GM21360 (cell line): Measurements from ENCODE around the gene TBC1D25.

Experiments used
- ATAC-seq: cut with Tn5 transposase; IDR thresholded peaks from one replicate; pipeline ENCODE4 v1.9.1; 2021; ENCODE audit warnings: mild to moderate bottlenecking, moderate library complexity; ENCODE audit not compliant: unreplicated experiment

Gene TBC1D25

GRCh38 chrX:48539345-48540027 lies at the start of gene TBC1D25:
TSS of gene TBC1D25 (plus strand) at chrX:48539714. CDS start at chrX:48539798, 84 bp downstream.
- peak; percentile 77 for ATAC-seq

DNA sequence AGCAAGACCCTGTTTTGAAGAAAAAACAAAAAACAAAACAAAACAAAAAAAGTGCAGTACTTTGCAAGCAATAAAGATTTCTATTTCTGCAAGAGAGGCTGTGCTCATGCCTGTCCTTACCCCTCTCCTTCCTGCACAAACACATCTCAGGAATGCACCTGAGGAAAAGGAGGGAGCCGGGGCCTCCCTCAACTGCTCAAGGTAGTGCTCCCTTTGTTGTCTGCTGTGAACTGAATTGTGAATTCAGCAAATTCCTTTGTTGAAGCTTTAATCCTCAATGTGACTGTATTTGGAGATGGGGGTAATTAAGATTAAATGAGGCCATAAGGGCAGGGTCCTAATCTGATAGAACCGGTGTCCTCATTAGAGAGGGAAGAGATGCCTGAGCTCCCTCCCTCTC lies 49.6 kb upstream of the TBC1D25 start:
- ATAC-seq = no peak

DNA sequence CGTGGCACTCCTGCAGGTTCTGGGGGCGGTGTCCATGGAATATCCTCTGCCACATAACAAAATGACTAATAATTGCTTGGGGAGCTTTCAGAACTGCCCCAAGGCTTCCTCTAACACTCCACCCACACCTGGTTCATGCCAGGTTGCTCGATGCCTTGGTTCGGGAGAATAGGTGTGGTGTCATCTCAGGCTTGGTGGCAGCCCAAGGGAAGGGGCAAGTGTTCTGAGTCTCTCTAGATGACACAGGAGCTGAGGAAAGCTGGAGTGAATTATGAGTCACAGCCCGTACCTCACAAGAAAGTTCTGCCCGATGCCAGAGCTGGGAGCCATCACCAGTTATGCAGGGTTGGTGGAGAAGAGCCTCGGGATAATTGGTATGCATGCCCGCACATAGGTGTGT lies 48.9 kb upstream of the TBC1D25 start:
- no peak for ATAC-seq

GRCh38 chrX:48491809-48492208 lies 47.7 kb upstream of the TBC1D25 start:
- no peak for ATAC-seq

DNA sequence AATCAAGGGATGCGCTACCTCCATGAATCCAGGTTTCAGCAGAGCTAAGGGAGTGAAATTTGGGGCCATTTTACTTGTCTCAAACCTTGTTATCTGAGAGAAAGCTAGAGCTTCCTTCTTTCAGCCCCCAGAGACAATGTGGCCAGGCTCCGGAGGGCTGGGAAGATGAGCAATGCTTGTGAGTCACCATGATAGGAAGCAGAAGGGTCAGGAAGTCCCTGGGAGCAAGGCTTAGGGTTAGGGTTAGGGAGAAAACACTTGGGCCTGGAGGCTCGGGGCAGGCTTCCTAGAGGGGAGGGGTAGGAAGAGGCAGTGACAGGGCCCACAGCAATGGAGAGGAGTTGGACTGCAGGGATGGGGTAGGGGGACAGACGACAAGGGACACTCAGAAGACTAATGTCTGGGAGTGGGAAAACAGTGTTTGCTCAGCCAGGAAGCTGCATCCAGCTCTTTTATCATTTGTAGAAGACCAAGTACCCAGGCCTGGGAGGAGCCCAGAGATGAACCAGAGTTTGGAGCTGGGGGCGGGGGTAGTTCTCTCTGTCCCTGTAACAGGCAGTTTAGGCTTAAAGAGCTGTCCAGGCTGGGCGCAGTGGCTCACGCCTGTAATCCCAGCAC lies 47.1 kb upstream of the TBC1D25 start:
- no peak for ATAC-seq

DNA sequence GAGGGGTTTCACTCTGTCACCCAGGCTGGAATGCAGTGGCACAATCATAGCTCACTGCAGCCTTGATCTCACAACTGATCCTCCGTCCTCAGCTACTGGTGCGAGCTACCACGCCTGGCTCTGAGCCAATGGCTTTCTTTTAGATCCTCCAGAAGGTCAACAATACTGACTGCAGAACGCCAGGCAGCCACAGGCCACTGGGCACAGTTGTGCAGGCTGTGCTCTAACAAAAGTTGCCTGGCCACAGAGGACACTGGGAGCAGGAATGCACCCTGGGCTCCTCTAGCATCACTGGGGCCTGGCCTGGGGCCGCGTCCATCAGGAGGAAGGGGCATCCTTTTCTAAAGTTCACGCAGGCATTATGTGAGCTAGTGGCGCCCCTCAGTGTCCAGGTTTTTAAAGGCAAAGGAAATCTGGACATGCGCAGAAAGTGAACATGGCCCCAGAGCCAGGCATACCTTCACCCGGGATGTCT lies 45.6 kb upstream of the TBC1D25 start:
- no peak for ATAC-seq

GRCh38 chrX:48496660-48497059 lies 42.9 kb upstream of the TBC1D25 start:
- no peak for ATAC-seq

DNA sequence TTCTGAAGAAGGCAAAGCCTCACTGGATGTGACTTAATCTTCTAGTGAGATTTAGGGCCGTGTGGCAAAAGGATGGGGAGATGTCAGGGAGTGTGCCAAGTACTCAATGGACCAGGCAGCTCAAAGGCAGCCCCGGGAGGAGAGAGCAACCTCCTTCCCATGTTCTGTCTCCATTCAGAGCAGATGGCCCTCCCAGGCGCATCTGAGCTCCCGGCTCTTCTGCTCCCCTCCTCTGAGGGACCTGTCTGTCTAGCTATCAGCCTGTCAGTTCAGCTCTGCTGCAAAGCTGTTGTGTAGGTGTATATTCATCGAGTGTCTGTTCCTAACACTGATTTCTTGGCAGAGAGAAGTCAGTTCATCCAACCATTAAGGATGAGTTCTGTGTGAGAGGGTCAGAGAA lies 41.6 kb upstream of the TBC1D25 start:
- no peak for ATAC-seq

DNA sequence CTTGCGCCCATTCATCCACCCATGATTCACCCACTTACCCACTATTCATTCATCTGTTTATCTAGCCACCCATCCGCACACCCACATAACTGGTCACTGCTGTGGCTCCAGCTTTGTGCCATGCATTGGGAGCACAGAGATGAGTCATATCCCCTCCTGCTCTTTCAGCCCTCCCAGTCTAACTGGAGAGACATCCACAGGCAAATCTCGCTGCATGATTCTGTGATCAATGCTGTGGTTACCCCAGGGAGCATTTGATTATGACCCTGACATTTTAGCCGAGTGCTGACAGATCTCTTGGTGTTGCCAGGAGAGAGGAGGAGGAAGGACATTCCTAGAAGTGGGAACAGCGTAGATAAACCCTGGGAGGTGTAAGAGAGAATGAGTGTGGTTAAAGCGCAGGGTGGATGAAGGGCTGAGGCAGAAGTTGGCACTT lies 41.1 kb upstream of the TBC1D25 start:
- no peak for ATAC-seq

DNA sequence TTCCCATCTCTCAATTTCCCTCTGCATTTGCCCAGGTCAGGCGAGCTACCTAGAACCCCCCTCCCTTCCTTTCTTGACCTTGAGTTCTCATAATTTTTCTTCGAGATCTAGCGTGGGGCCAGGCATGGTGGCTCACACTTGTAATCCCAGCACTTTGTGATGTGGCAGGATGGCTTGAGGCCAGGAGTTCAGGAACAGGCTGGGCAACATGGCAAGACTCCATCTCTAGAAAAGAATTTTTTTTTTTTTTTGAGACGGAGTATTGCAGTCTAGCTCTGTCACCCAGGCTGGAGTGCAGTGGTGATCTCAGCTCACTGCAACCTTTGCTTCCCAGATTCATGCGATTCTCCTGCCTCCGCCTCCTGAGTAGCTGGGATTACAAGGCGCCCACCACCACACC lies 35.3 kb upstream of the TBC1D25 start:
- ATAC-seq = no peak

GRCh38 chrX:48505481-48505880 lies 34.0 kb upstream of the TBC1D25 start:
- ATAC-seq = no peak

- no peak for ATAC-seq
Measured at GRCh38 chrX:48507246-48507645, 32.3 kb upstream of the TBC1D25 start.

- peak; percentile 72 for ATAC-seq
Measured at GRCh38 chrX:48508400-48509244, 30.9 kb upstream of the TBC1D25 start, which contains the start of gene PORCN. TSS of gene PORCN (plus strand) at chrX:48508992. CDS start at chrX:48509821, 829 bp downstream.

DNA sequence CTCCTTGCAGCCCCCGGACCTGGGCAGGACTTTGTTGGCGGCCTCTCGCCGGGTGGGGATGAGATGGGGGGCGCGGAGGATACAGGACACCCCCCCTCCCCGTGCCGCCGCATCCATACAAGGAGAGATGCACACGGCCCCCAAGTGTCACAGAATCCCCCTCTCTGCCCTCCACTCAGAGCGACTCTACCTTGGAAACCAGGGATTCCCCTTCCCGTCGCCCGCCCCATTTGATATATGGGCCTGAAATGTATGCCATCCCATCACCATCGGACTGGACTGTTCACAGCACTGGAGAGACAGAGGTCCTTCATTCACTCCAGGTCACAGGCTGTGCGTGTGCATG lies 30.3 kb upstream of the TBC1D25 start:
- no peak for ATAC-seq

- no peak for ATAC-seq
Measured at GRCh38 chrX:48509619-48510018, 29.9 kb upstream of the TBC1D25 start.

GRCh38 chrX:48511560-48511959 lies 28.0 kb upstream of the TBC1D25 start:
- no peak for ATAC-seq

GRCh38 chrX:48512371-48512935 lies 27.1 kb upstream of the TBC1D25 start:
- ATAC-seq = no peak

GRCh38 chrX:48513670-48514069 lies 25.8 kb upstream of the TBC1D25 start:
- ATAC-seq = no peak

DNA sequence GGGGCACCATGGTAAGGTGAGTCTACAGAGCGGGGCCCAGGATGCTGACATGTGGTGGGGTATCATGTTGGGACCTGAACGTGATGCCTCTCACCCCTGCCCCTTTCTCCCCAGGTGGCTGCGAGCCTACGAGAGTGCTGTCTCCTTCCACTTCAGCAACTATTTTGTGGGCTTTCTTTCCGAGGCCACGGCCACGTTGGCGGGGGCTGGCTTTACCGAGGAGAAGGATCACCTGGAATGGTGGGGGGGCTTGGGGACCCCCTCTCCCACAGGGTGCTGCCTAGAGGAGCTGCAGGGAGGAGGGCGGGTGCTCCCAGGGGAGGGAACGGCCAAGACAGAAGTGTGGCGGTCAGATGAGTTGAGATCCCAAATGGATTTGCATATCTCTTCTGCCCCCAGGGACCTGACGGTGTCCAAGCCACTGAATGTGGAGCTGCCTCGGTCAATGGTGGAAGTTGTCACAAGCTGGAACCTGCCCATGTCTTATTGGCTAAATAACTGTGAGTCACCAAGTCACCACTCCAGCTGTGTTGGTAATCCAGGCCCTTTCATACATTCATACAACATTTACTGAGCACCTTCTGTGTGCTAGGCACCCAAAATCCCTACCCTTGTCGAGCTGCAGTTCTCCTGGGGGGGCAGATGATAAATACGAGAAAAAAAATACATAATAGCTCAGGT lies 25.2 kb upstream of the TBC1D25 start:
- no peak for ATAC-seq

GRCh38 chrX:48514868-48515460 lies 24.6 kb upstream of the TBC1D25 start:
- no peak for ATAC-seq
